DOHH2 (cell line): ENCODE measurements around the gene RNF34.
A peak's percentile ranks its signal among the peaks of the same experiment; 100 is the strongest.

ENCODE experiments used
- H3F3A ChIP-seq: fragments of 200-600 bp; sonication (generic), shearing (Covaris generic); 2 replicates; pipeline ENCODE4 v1.6.0; 2016; ENCODE audit warnings: antibody characterized with exemption, mild to moderate bottlenecking; ENCODE audit not compliant: control insufficient read depth, insufficient read depth
- H3K27ac ChIP-seq: fragments of 200-600 bp; sonication (generic); 2 replicates; pipeline ENCODE4 v1.5.1; 2014; ENCODE audit warnings: low read depth, mild to moderate bottlenecking, low read length, moderate library complexity
- H3K27me3 ChIP-seq: fragments of 200-600 bp; sonication (generic); 2 replicates; pipeline ENCODE4 v1.6.1; 2014; ENCODE audit warnings: mild to moderate bottlenecking, low read length, mixed read lengths; ENCODE audit not compliant: control insufficient read depth
- H3K36me3 ChIP-seq: fragments of 200-600 bp; sonication (generic); 2 replicates; pipeline ENCODE4 v1.6.1; 2014; ENCODE audit warnings: mild to moderate bottlenecking, low read length, moderate library complexity, mixed read lengths; ENCODE audit not compliant: control insufficient read depth
- H3K4me1 ChIP-seq: fragments of 200-600 bp; sonication (generic); 2 replicates; pipeline ENCODE4 v1.6.1; 2014; ENCODE audit warnings: mild to moderate bottlenecking, low read length, mixed read lengths; ENCODE audit not compliant: control insufficient read depth
- H3K4me2 ChIP-seq: fragments of 200-600 bp; sonication (generic); 2 replicates; pipeline ENCODE4 v1.6.0; 2014; ENCODE audit warnings: mild to moderate bottlenecking, low read length, moderate library complexity
- H3K4me3 ChIP-seq: fragments of 200-600 bp; sonication (generic); 2 replicates; pipeline ENCODE4 v1.5.1; 2014; ENCODE audit warnings: mild to moderate bottlenecking, low read length, mixed read lengths
- H3K79me2 ChIP-seq: fragments of 200-600 bp; sonication (generic); 2 replicates; pipeline ENCODE4 v1.6.1; 2014; ENCODE audit warnings: mild to moderate bottlenecking, low read length, mixed read lengths; ENCODE audit not compliant: control insufficient read depth
- H3K9me2 ChIP-seq: fragments of 200-600 bp; sonication (generic); replicated peaks from 2 replicates; pipeline ENCODE4 v1.6.1; 2014; ENCODE audit warnings: mild to moderate bottlenecking, low read length, mixed read lengths; ENCODE audit not compliant: control insufficient read depth
- H3K9me3 ChIP-seq: fragments of 200-600 bp; sonication (generic); 2 replicates; pipeline ENCODE4 v1.6.1; 2014; ENCODE audit warnings: antibody characterized with exemption, low read length, mixed read lengths; ENCODE audit not compliant: control insufficient read depth, insufficient read depth
- H4K20me1 ChIP-seq: fragments of 200-600 bp; sonication (generic); 2 replicates; pipeline ENCODE4 v1.6.0; 2014; ENCODE audit warnings: low read depth, mild to moderate bottlenecking, antibody characterized with exemption, low read length, moderate library complexity; ENCODE audit not compliant: control insufficient read depth, insufficient read depth
- EZH2phosphoT487 ChIP-seq: fragments of 200-600 bp; sonication (generic); IDR thresholded peaks from 2 replicates; pipeline ENCODE4 v1.6.1; 2017; ENCODE audit warnings: borderline replicate concordance, mild to moderate bottlenecking, antibody characterized with exemption, low read length, moderate library complexity, mixed read lengths
- TF ChIP-seq, protein P1 (sequence below): fragments of 200-600 bp; sonication (generic); IDR thresholded peaks from one replicate; pipeline ENCODE4 v1.5.1; 2014; ENCODE audit warnings: antibody characterized with exemption, mild to moderate bottlenecking, low read depth, low read length; ENCODE audit not compliant: poor library complexity, severe bottlenecking

RNF34 gene

DNA sequence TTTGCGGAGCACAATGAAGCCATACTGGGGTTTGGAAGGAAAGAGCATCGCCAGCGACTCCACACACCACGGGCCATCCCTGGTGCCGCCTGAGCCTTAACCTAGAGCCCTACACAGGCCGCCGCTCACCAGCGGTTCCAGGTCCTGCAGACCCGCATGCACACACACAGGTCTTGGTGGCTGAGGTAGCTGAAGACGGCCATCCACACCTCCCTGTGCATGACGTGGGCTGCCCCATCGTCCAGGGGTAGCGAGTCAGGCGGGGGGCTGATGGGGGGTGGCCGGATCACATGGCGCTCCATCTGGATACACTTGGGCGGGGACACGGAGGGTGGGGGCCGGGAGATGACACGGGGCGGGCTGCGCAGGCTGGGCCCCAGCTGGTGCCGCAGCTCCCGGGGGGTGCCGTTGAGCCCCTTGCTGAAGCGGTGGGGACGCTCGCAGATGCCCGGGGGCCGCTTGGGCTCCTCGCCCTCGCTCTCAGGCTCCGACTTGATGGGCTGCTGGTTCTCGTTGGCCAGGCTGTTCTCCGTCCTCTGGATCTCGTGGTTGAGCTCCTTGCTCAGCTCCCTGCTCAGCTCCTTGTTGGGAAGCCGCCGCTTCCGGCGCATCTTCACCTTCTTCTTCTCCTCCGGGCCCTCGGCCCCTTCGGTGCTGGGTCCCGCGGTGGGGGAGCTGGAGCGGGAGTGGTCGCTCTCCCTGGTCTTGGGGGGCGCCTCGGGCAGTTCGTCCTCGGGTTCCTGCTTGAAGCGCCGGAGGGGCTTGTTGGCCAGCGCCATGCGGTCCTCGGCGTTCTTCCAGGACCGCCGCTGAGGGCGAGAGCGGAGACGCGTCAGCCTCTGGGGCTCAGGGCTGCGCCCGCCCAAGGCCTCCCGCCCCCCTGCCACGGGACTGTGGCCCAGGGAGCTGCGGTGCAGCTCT, 42.4 kb downstream of the RNF34 start:
- Histone ChIP-seq H3K9me3 (no peaks in the 10 kb centered on the region; the same call in 1 of the 2 replicates), H3K4me3 (no peak overlapping the region), H4K20me1 (no peaks in the 10 kb centered on the region), H3F3A (no peaks in the 10 kb centered on the region), H3K79me2 (peaks cover 26% of the 10 kb centered on the region), H3K9me2 (no peaks in the 10 kb centered on the region), H3K27ac (no peak overlapping the region), H3K27me3 (no peaks in the 10 kb centered on the region), H3K4me2 (no peak overlapping the region), H3K36me3 (peaks cover 89% of the 10 kb centered on the region), H3K4me1 (no peaks in the 10 kb centered on the region)
- no peak for TF ChIP-seq EZH2phosphoT487
- TF ChIP-seq, protein P1, sequence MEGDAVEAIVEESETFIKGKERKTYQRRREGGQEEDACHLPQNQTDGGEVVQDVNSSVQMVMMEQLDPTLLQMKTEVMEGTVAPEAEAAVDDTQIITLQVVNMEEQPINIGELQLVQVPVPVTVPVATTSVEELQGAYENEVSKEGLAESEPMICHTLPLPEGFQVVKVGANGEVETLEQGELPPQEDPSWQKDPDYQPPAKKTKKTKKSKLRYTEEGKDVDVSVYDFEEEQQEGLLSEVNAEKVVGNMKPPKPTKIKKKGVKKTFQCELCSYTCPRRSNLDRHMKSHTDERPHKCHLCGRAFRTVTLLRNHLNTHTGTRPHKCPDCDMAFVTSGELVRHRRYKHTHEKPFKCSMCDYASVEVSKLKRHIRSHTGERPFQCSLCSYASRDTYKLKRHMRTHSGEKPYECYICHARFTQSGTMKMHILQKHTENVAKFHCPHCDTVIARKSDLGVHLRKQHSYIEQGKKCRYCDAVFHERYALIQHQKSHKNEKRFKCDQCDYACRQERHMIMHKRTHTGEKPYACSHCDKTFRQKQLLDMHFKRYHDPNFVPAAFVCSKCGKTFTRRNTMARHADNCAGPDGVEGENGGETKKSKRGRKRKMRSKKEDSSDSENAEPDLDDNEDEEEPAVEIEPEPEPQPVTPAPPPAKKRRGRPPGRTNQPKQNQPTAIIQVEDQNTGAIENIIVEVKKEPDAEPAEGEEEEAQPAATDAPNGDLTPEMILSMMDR: no peak

DNA sequence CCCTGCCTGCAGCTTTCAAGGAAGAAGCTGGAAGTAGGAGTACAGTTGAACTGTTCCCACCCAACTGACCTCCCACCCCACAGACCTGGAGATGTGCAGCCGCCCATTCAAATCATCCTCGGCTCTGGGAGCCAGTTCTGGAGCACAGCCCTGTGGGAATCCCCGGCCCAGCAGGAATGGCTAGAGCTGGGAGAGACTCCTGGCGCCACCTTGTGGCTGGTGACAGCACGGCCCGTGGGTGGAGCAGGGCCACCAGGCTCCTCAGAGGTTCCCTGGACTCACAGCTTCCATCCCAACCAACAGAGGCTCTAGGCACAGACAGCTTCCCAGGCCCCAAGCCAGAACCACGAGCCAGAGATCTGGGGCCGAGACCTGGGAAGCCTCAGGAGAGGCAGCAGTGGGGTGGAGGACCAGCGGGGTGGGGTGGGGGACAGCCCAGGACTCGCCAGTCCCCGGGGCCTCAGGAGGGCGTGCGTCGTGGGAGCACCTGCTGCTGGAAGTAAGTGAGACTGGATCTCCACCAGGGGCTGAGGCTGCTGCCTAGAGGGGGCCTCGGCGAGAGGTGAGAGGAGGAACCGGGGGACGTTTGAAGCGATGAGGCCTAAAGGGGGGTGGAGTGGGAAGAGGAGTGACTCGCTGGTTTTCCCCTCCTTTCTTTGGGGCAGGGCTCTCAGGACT, 43.4 kb downstream of the RNF34 start:
- Histone ChIP-seq H3K4me1 (no peaks in the 10 kb centered on the region), H3K27ac (no peak overlapping the region), H3K36me3 (peaks cover 79% of the 10 kb centered on the region), H3K9me3 (no peaks in the 10 kb centered on the region; the same call in 1 of the 2 replicates), H3K9me2 (no peaks in the 10 kb centered on the region), H3K4me2 (no peak overlapping the region), H4K20me1 (no peaks in the 10 kb centered on the region), H3K4me3 (no peak overlapping the region), H3K27me3 (no peaks in the 10 kb centered on the region), H3F3A (no peaks in the 10 kb centered on the region), H3K79me2 (peaks cover 28% of the 10 kb centered on the region)
- TF ChIP-seq, protein P1: peak; percentile 87
- TF ChIP-seq EZH2phosphoT487: no peak

DNA sequence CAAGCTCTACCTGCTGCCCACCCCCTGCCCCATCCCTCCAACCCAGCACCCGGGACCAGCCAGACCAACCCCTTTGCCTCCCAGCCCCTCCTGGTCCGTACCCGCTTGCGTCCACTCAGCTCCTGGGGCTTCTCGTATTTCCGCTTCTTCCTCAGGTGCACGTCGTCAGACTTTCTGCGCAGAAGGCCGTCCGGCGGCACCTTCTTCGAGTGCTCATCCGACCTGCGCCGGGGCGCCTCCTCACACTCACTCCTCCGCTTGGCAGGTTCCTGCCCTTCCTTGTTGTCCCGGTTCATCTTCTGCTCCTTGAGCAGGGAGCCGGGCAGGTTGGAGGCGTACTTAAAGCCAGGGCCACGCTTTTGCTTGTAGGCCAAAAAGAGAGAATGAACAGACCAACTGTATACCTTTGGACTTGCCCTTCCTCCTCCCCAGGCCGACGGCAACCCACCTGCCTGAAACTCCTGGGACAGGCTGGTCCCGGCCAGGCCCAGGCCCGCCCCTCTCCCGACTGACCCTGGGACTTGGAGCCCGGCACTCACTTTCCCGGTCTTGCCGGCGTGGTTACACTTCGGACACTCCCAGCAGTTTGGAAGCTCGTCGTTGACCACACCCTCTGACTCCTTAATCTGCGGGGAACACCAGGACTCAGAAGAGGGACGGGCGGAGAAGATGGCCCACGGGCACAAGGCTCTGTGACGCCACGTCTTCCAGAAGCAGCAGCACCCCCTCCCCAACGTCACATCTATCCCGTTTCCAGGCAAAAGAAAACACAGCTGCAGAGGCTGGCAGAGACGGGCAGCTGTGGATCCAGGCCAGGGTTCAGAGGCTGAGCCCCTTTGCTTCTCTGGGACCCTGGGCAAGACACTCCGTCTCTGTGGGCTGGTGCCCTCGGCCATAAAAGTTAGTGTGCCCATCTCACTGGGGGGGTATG, 44.3 kb downstream of the RNF34 start:
- H3K4me3 ChIP-seq: no peak overlapping the region
- H3K4me2 ChIP-seq: no peak overlapping the region
- H4K20me1 ChIP-seq: no peaks in the 10 kb centered on the region
- no peak for TF ChIP-seq EZH2phosphoT487
- TF ChIP-seq, protein P1: no peak
- peaks cover 79% of the 10 kb centered on the region for H3K36me3 ChIP-seq
- no peaks in the 10 kb centered on the region for H3K4me1 ChIP-seq
- H3K9me3 ChIP-seq: no peaks in the 10 kb centered on the region
- no peak overlapping the region for H3K27ac ChIP-seq
- H3K9me2 ChIP-seq: no peaks in the 10 kb centered on the region
- no peaks in the 10 kb centered on the region for H3F3A ChIP-seq
- H3K27me3 ChIP-seq: no peaks in the 10 kb centered on the region
- peaks cover 37% of the 10 kb centered on the region for H3K79me2 ChIP-seq
